ENCODE data around the gene IL10RB. TPM values are rescaled to one million over a fixed set of nuclear protein-coding genes. Genes with fewer than 3 reads are reported as not detected.

IL10RB gene
- total RNA-seq, 1 donor from 2014 or later = 7.7 TPM

GRCh38 chr21:33330726-33331125 is 64.6 kb downstream of the IL10RB start:
- Mint-ChIP-seq H3K4me1 (ENCODE audit: low read depth) (peaks cover 2% of the 10 kb centered on the region), H3K36me3 (ENCODE audit: insufficient read depth) (peaks cover 27% of the 10 kb centered on the region), H3K27me3 (no peaks in the 10 kb centered on the region), H3K4me3 (ENCODE audit: low read depth) (no peak overlapping the region), H3K27ac (no peak overlapping the region), H3K9me3 (ENCODE audit: low read depth) (peaks cover 19% of the 10 kb centered on the region)
- no peak for TF ChIP-seq CTCF (IDR thresholded peaks at IDR 0.05; ENCODE audit: unreplicated experiment)
- DNase-seq (ENCODE audit: low spot score, unreplicated experiment) = no peak

GRCh38 chr21:33332143-33332542 is 66.0 kb downstream of the IL10RB start:
- Mint-ChIP-seq H3K4me1 (ENCODE audit: low read depth) (peaks cover 2% of the 10 kb centered on the region), H3K36me3 (ENCODE audit: insufficient read depth) (peaks cover 27% of the 10 kb centered on the region), H3K27me3 (no peaks in the 10 kb centered on the region), H3K27ac (no peak overlapping the region), H3K9me3 (ENCODE audit: low read depth) (peaks cover 19% of the 10 kb centered on the region), H3K4me3 (ENCODE audit: low read depth) (no peak overlapping the region)
- TF ChIP-seq CTCF (IDR thresholded peaks at IDR 0.05; ENCODE audit: unreplicated experiment) = no peak
- no peak for DNase-seq (ENCODE audit: low spot score, unreplicated experiment)

- H3K36me3 Mint-ChIP-seq (ENCODE audit: insufficient read depth) = peaks cover 25% of the 10 kb centered on the region
- H3K27me3 Mint-ChIP-seq = no peaks in the 10 kb centered on the region
- TF ChIP-seq CTCF (IDR thresholded peaks at IDR 0.05; ENCODE audit: unreplicated experiment) = no peak
Measured at GRCh38 chr21:33334191-33334590, 68.0 kb downstream of the IL10RB start.

GRCh38 chr21:33334824-33335223 is 68.7 kb downstream of the IL10RB start:
- no peak for TF ChIP-seq CTCF (IDR thresholded peaks at IDR 0.05; ENCODE audit: unreplicated experiment)

More at GRCh38 chr21:33334191-33334590, 68.0 kb downstream of the IL10RB start:
- no peaks in the 10 kb centered on the region for H3K4me1 Mint-ChIP-seq (ENCODE audit: low read depth)
- no peak overlapping the region for H3K4me3 Mint-ChIP-seq (ENCODE audit: low read depth)
- no peak for DNase-seq (ENCODE audit: low spot score, unreplicated experiment)
- H3K27ac Mint-ChIP-seq = no peak overlapping the region
- H3K9me3 Mint-ChIP-seq (ENCODE audit: low read depth) = peaks cover 19% of the 10 kb centered on the region

GRCh38 chr21:33339135-33339534 is 73.0 kb downstream of the IL10RB start:
- no peak for TF ChIP-seq CTCF (IDR thresholded peaks at IDR 0.05; ENCODE audit: unreplicated experiment)
- peaks cover 17% of the 10 kb centered on the region for H3K36me3 Mint-ChIP-seq (ENCODE audit: insufficient read depth)
- H3K27ac Mint-ChIP-seq = no peak overlapping the region
- no peak overlapping the region for H3K4me3 Mint-ChIP-seq (ENCODE audit: low read depth)
- H3K27me3 Mint-ChIP-seq = no peaks in the 10 kb centered on the region
- DNase-seq (ENCODE audit: low spot score, unreplicated experiment) = no peak
- H3K4me1 Mint-ChIP-seq (ENCODE audit: low read depth) = no peaks in the 10 kb centered on the region
- H3K9me3 Mint-ChIP-seq (ENCODE audit: low read depth) = peaks cover under 1% of the 10 kb centered on the region

More at GRCh38 chr21:33334824-33335223, 68.7 kb downstream of the IL10RB start:
- Mint-ChIP-seq H3K4me3 (ENCODE audit: low read depth) (no peak overlapping the region), H3K27ac (no peak overlapping the region), H3K4me1 (ENCODE audit: low read depth) (no peaks in the 10 kb centered on the region), H3K9me3 (ENCODE audit: low read depth) (peaks cover 19% of the 10 kb centered on the region), H3K36me3 (ENCODE audit: insufficient read depth) (peaks cover 26% of the 10 kb centered on the region), H3K27me3 (no peaks in the 10 kb centered on the region)
- DNase-seq (ENCODE audit: low spot score, unreplicated experiment) = no peak

All from progenitor cell of endocrine pancreas (in vitro differentiated cells).